MM.1S (cell line): ENCODE measurements around the gene MYL12A.
"Not testable (repeated sequence)": the region's sequence is repeated elsewhere in the genome, so short reads cannot be mapped to it uniquely, and the experiment has no call there.

ENCODE experiments used
- EZH2 ChIP-seq: fragments of 300-600 bp; sonication (generic); optimal IDR thresholded peaks from 2 replicates; pipeline ENCODE3; 2017; ENCODE audit warnings: low read depth, mild to moderate bottlenecking, antibody characterized with exemption, low read length, mixed read lengths
- EZH2phosphoT487 ChIP-seq: fragments of 300-600 bp; sonication (generic); IDR thresholded peaks from 2 replicates; pipeline ENCODE4 v1.6.1; 2018; ENCODE audit warnings: antibody characterized with exemption, low read length
- TF ChIP-seq, protein P1 (sequence below): fragments of 300-600 bp; sonication (generic); IDR thresholded peaks from 2 replicates; pipeline ENCODE4 v1.5.1; 2016; ENCODE audit warnings: antibody characterized with exemption, low read length, mixed read lengths

DNA sequence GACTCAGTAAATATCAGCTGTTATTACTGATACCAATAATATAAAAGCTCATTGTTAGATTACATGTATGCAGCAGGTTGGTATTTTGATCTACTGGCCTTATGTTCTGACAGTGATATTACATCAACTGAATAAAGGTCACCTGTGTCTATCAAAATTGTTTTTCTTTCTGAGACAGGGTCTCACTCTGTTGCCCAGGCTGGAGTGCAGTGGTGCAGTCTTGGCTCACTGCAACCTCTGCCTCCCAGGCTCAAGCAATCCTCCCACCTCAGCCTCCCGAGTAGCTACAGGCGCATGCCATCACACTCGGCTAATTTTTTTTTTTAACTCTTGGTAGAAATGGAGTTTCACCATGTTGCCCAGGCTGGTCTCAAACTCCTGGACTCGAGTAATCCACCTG lies 26.7 kb upstream of the MYL12A start:
- TF ChIP-seq, protein P1, sequence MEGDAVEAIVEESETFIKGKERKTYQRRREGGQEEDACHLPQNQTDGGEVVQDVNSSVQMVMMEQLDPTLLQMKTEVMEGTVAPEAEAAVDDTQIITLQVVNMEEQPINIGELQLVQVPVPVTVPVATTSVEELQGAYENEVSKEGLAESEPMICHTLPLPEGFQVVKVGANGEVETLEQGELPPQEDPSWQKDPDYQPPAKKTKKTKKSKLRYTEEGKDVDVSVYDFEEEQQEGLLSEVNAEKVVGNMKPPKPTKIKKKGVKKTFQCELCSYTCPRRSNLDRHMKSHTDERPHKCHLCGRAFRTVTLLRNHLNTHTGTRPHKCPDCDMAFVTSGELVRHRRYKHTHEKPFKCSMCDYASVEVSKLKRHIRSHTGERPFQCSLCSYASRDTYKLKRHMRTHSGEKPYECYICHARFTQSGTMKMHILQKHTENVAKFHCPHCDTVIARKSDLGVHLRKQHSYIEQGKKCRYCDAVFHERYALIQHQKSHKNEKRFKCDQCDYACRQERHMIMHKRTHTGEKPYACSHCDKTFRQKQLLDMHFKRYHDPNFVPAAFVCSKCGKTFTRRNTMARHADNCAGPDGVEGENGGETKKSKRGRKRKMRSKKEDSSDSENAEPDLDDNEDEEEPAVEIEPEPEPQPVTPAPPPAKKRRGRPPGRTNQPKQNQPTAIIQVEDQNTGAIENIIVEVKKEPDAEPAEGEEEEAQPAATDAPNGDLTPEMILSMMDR = not testable (repeated sequence)
- TF ChIP-seq EZH2phosphoT487, EZH2: not testable (repeated sequence)
